GM18861 (cell line): ENCODE results near the gene PRKAR1B.
"Not testable (repeated sequence)": the region's sequence is repeated elsewhere in the genome, so short reads cannot be mapped to it uniquely, and the experiment has no call there.

Experiments
- ATAC-seq: cut with Tn5 transposase; IDR thresholded peaks from one replicate; pipeline ENCODE4 v1.9.1; 2021; ENCODE audit not compliant: unreplicated experiment

PRKAR1B gene

DNA sequence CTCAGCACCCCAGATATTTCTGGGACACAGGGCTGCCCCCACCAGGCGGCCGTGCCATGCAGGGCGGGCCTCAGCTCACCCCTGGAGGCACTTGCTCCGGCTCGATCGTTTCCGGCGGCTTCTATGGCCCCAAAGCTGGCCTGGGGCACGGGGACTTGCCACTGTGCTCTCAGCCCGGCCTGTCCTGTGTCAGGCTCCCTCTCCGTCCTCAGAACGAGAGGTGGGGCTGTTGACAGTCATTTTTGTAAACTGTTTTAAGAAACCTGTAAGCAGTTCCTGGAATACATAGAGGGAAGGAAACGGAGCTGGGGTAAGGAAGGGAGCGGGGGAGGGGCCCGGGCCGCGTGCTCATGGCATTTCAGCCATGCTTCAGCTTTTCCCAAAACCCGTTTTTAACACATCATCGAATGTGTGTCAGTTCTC, 30.7 kb upstream of the PRKAR1B start:
- ATAC-seq = no peak

DNA sequence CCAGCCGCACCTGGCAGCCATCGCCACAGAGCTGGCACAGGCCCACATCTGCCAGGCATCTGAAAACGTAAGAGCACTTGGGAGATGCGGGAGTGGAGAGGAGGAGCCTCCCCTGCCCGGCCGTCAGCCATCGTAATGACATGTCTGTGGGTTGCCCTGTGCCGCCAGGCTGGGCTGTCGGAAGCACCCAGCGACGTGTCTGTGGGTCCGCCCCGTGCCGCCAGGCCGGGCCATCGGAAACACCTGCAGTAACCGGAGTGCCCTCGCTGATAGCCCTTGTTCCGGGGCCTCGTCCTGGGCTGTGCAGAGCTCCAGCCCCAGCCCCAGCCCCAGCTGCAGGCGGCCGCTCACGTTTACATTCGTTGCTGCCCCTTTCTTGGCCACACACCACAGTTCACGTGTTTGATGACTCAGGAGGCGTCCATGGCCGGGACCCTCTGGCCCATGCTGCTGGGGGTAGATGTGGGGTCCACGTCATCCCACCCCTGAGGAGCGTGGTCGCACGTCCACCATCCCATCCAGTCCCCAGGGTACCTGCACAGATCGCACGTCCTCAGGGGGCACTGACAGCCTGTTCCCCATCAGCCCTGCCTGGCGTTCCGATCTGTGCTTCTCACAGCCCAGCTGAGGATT, 30.0 kb upstream of the PRKAR1B start:
- ATAC-seq = no peak

DNA sequence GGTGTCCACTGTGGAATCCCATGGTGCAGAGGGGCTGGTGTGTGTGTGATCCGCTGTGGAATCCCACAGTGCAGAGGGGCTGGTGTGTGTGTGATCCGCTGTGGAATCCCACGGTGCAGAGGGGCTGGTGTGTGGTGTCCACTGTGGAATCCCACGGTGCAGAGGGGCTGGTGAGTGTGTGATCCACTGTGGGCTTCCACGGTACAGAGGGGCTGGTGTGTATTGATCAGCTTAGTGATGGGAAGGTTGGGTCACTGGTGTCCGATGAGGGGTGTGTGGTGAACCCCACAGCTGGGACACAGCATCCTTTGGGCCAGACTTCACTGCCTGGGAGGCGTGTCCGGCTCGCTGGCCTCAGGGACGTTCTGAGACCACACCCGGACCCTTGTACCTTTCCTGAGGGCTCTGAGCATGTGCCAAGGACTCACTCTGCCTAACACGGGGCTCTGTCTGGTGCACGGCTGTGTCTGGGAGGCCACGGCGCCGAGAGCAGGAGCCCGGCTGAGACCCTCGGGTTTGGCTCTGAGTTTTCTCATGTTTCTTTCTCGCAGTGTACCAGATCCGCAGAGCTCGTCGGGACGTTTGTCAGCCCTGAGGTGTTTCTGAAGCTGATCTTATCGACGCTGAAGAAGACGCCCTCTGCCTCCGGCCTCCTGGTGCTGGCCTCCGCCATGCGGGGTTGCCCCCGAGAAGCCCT, 29.3 kb upstream of the PRKAR1B start:
- no peak for ATAC-seq

- no peak for ATAC-seq
Measured at GRCh38 chr7:755413-755805, 28.3 kb upstream of the PRKAR1B start.

DNA sequence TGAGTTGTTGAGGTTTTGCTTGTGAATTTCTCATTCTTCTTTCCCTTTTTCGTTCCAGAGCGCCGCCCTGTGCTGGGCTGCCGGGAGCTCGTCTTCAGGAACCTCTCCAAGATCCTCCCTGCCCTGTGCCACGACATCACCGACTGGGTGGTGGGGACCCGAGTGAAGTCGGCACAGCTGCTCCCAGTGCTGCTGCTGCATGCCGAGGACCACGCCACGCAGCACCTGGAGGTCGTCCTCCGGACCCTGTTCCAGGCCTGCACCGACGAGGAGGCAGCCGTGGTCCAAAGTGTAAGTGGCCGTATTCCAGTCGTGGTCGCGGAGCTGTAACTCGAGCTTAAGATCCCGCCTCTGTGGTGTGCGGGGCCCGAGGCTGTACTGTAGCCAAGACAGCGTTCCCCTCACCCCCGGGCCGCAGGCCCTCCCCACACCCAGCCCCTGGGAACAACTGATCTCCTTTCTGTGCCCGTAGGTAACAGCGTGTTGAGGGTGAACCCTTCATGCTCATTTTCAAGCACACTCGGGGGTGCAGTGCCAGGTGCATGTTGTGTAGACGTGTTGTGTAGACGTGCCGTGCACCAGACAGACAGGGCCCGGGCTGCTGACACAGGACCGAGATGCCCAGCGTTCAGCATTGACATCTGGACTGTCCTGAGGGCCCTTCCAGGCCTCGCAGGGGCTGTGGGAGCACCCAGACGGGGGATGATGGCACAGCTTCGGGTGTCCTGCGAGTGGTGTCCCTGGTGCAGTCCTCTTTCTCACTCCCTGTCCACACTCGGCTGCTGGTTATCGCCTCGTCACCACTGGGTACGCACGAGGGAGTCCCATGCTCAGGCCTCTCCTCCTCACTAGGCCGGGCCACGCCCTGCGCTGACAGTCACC, 27.7 kb upstream of the PRKAR1B start:
- no peak for ATAC-seq

DNA sequence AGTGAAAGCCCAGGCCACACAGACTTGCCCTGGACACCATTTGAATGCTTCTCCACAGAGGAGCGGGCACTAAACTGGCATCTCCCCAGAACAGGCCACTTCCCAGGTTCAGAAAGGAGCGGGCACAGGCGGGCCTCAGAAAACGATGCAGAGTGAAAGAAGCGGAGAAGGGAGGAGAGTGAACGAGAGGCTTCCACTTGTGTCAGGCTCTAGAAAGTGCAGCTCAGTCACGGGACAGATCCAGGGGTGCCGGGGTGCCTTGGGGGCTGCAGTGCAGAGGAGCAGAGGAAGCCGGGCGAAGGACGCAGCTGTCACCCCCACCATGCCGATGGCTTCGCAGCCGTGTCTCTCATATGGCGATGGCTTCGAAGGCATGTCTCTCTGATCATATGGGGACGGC, 26.1 kb upstream of the PRKAR1B start:
- no peak for ATAC-seq

DNA sequence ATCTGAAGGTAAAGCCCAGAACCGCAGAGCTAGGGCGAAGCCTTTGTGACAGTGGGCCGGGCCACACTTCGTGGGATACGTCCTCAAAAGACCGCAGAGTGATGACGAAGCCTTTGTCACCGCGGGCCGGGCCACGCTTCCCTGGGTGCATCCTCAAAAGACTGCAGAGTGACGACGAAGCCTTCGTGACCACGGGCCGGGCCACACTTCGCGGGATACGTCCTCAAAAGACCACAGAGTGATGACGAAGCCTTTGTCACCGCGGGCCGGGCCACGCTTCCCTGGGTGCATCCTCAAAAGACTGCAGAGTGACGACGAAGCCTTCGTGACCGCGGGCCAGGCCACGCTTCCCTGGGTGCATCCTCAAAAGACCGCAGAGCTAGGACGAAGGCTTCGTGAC, 25.2 kb upstream of the PRKAR1B start:
- not testable (repeated sequence) for ATAC-seq

DNA sequence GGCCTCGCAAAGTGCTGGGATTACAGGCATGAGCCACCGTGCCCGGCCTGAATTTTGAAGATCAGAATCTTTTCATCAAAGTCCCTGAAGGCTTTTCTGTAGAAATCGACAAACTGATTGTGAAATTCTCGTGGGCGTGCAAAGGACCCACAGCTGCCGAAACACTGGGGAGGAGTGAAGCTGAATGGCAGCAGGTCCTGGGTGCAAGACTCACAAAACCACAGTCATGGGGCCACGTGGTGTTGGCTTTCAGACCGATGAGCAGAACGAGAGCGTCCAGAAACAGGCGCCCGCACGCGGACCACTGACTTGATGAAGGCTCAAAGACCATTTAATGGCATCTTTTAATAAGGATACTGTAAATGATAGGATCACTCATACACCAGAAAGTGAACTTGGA, 24.7 kb upstream of the PRKAR1B start:
- no peak for ATAC-seq

- no peak for ATAC-seq
Measured at GRCh38 chr7:750111-750905, 23.2 kb upstream of the PRKAR1B start.

DNA sequence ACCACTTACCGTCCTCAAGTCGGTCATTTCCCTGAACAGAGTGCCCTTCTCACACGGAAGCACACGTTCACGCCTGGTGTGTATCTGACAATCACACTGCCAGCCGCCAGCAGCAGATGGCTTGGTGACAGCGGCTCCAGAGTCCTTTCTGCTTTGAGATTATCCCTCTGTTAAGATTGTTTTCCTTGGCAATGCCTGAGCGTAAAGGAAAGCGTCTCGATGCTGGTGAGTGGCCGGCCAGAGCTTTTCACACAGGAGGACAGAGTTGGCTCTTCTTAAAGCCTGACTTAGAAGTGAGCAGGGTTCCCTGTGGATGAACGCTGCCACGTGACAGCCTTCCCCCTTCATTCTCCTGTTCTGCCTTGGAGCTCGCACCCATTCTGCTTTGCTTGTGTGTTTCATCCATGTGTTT, 22.1 kb upstream of the PRKAR1B start:
- no peak for ATAC-seq

GRCh38 chr7:748446-748845, 21.4 kb upstream of the PRKAR1B start:
- no peak for ATAC-seq

GRCh38 chr7:747186-747585, 20.1 kb upstream of the PRKAR1B start:
- no peak for ATAC-seq

DNA sequence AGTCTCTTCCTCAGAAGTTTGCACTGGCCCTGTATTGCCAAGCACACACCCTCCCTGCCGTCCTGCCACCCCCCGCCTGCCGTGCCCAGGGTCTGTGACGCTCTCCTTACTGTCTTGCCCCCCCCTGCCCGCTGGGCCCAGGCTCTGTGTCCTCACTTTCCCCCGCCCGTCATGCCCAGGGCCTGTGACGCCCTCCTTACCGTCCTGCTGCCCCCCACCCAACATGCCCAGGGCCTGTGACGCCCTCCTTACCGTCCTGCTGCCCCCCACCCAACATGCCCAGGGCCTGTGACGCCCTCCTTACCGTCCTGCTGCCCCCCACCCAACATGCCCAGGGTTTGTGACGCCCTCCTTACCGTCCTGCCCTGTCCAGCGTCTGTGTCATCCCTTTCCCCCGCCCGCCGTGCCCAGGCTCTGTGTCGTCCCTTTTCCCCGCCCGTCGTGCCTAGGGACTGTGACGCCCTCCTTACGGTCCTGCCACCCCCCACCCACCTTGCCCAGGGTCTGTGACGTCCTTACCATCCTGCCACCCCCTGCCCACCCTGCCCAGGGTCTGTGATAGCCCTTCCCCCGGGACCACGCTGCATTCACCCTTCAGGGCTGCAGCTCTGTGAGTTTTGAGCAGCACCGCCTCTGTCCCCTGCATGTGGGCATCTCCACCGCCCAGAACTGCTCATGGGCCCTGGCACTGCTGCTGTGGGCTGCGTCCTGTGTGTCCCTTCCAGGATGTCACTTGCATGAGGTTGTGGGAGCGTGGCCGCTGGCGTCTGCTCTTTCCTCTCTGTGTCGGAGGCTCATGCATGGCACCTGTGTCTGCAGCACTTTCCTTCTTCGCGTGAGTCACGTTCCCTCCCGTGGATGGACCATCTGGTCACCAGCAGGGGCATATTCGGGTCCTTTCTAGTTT, 19.3 kb upstream of the PRKAR1B start:
- no peak for ATAC-seq

- ATAC-seq = no peak
Measured at GRCh38 chr7:745431-746154, 18.5 kb upstream of the PRKAR1B start.

DNA sequence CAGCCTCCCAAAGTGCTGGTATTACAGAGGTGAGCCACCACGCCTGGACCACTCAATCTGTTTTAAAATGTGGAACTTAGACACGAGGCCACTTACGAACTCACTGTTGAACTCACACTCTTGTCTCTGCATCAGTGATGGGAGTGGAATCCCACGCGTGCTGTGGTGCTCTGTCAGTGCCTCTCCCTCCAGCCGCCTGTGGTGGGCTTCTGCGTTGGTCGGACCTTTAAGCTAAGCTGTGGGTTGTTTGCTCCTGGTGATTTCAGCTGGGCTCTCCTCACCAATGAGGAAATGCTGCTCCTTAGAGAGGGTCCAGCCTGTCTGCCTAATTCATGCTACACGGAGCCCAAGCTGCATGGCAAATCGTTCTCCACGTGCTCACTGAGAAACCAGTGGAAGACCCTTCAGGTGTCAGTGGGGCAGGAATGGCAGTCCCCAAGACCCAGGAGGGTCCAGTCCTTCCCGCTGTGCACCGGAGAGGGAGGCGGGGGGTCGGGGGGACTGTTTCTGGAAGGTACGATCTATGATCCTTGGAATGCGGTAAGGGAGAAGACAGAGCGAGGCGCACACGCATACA, 17.9 kb upstream of the PRKAR1B start:
- no peak for ATAC-seq

DNA sequence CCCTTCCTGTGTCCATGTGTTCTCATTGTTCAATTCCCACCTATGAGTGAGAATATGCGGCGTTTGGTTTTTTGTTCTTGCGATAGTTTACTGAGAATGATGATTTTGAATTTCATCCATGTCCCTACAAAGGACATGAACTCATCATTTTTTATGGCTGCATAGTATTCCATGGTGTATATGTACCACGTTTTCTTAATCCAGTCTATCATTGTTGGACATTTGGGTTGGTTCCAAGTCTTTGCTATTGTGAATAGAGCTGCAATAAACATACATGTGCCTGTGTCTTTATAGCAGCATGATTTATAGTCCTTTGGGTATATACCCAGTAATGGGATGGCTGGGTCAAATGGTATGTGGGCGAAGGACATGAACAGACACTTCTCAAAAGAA, 17.0 kb upstream of the PRKAR1B start:
- not testable (repeated sequence) for ATAC-seq

DNA sequence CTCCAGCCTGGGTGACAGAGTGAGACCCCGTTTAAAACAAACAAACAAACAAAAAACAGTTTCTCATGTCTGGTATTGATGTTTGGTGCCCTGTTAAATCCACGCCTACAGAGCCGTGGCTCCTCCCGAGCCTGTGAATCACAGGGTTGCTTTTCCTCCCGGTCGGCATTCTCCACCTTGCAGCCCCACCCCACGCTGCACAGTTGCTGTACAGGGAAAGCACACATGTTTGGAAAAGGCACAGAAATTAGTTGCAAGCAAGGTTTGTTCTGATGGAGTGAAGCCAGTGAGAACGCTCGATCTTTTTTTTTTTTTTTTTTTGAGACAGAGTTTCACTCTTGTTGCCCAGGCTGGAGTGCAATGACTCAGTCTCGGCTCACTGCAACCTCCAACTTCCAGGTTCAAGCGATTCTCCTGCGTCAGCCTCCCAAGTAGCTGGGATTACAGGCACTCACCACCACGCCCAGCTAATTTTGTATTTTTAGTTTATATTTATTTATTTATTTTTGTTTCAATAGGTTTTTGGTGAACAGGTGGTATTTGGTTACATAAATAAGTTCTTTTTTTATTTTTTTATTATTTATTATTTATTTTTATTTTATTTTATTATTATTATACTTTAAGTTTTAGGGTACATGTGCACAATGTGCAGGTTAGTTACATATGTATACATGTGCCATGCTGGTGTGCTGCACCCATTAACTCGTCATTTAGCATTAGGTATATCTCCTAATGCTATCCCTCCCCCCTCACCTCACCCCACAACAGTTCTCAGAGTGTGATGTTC, 16.5 kb upstream of the PRKAR1B start:
- not testable (repeated sequence) for ATAC-seq

- no peak for ATAC-seq
Measured at GRCh38 chr7:742791-743190, 15.7 kb upstream of the PRKAR1B start.
